Gastrocnemius medialis (tissue), 4 donors: ENCODE data around the gene UBR2.

Source experiments
- CTCF ChIP-seq, 5 experiments: fragments of 450-650 bp in 3 of 5; fragments of 200-600 bp in 2 of 5; sonication (generic) in 2 of 5; IDR thresholded peaks in 4 of 5; conservative IDR thresholded peaks in 1 of 5; 1 replicate in 4 of 5; 2 replicates in 1 of 5; pipeline ENCODE4 v1.5.1; 2016 to 2019; ENCODE audit warnings: antibody characterized with exemption in 5 of 5, mild to moderate bottlenecking in 3 of 5, moderate library complexity in 3 of 5
- POLR2A ChIP-seq, 2 donors: fragments of 450-650 bp; IDR thresholded peaks; one replicate each; pipeline ENCODE4 v1.6.1; 2017; ENCODE audit warnings: antibody characterized with exemption in 2 of 2, mild to moderate bottlenecking in 2 of 2, moderate library complexity in 2 of 2

- TF ChIP-seq CTCF (IDR thresholded peaks at IDR 0.05 in 4 of 5, conservative IDR thresholded peaks at IDR 0.05 in 1 of 5) (no peak), POLR2A (IDR thresholded peaks at IDR 0.05) (no peak)
These were observed 24.7 kb upstream of the UBR2 start for GRCh38 chr6:42539135-42539534.
